DMS114 treated with DMSO at 0.1 percent for 48 hours (cell line): Measurements from ENCODE around the gene BRMS1.
"Not testable (repeated sequence)": the region's sequence is repeated elsewhere in the genome, so short reads cannot be mapped to it uniquely, and the experiment has no call there.

Experiments used
- DNase-seq: peaks from one replicate; lab custom pipeline; 2025; ENCODE audit not compliant: unreplicated experiment; lab: John Stamatoyannopoulos, UW

The BRMS1 gene

DNA sequence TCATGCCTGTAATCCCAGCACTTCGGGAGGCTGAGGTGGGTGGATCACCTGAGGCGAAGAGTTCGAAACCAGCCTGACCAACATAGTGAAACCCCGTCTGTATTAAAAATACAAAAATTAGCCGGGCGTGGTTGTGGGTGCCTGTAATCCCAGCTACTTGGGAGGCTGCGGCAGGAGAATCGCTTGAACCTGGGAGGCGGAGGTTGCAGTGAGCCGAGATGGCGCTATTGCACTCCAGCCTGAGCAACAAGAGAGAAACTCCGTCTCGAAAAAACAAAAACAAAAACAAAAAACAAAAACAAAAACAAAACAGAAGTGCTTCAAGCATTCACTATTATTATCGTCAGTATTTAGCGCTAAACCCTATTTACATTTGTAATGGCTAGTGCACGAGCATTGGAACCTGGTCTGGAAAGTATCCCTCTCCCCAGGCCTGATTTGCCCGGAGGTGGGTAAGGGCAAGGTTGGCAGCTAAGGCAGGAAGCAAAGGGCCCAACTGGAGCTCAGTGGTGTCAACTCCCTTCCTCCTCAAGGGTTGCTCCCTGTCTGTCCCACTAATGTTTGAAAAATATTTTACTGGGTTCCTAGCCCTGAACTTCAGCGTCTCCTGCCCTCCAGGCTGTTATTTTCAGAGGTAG lies 34.0 kb downstream of the BRMS1 start:
- DNase-seq: not testable (repeated sequence)

DNA sequence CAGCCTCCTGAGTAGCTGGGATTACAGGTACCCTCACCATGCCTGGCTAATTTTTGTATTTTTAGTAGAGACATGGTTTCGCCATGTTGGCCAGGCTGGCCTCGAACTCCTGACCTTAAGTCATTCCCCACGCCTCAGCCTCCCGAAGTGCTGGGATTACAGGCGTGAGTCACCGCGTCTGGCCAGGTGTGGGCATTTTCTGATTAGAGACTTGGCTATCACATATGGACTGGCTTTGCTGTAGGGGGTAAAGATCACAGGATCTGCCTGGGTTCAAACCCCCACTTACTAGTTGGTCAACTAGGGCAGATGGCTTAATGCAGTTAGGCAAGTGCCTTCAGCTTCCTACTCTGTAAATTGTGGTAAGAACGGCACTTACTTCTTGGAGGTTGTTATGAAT lies 34.6 kb downstream of the BRMS1 start:
- DNase-seq: no peak

DNA sequence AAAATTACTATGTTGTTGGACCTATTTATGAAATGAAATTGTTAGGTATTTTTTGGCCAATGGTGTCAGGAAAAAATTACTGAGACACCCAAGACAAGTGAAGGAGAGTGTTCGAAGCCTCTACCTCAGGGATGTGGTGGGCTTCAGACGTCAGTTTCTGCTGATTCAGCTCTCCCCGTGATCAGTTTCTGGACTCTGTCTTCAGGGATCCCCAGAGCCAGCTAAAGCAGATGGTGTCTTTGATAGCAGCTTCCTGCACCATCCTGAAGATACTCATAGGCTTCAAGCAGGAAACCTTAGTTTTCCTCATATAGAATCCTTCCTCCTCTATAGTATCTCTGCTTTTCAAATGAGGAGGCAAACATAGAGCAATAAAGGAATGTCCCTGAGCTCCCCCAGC lies 35.4 kb downstream of the BRMS1 start:
- no peak for DNase-seq

DNA sequence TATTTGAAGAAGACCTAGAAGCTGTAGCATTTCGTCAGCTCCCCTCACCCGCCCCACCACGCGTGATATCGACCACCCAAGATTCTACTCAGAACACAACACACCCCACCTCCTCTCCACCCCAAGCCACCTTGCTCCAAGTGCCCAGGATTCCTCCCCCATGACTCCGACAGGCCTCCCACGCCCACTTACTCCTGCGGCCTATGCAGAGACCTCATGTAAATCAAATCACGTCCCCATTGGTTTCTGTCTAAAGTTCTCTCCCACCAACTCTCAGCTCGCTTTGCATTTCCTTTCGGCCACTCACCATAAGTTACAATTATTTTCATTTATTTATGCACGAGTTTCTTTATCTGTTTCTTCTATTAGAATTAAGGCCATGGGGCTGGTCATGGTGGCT lies 42.2 kb downstream of the BRMS1 start:
- no peak for DNase-seq

DNA sequence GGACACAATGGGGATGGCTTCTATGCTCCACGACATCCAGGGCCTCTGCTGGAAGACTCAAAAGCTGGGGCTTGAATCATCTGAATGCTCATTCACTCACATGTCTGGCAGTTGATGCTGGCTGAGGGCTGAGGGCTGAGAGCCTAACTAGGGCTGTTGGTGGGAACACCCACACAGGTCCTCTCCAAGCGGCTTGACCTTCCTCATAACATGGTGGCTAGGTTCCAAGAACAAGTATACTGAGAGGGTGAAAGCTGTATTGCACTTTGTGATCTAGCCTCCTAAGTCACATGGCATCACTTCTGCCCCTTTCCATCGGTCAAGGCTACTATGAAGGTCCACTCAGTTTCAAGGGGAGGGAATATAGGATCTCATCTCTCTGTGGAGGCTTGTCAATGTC lies 45.7 kb downstream of the BRMS1 start:
- DNase-seq: no peak

DNA sequence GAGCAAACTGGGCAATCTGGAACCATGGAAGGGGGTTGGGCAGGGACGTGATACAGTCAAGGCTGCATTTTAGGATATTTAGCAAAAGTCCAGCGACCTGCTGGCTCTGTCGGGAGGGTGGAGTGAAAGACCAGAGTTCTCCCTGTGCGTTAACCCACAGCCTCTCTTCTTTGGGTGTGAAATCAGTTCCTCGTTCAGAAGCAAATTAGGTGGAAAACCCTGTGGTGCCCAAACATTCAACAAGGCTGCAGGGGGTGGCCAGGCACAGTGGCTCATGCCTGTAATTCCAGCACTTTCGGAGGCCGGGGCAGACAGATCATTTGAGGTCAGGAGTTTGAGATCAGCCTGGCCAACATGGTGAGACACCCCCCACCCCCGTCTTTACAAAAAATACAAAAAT lies 47.3 kb downstream of the BRMS1 start:
- no peak for DNase-seq

DNA sequence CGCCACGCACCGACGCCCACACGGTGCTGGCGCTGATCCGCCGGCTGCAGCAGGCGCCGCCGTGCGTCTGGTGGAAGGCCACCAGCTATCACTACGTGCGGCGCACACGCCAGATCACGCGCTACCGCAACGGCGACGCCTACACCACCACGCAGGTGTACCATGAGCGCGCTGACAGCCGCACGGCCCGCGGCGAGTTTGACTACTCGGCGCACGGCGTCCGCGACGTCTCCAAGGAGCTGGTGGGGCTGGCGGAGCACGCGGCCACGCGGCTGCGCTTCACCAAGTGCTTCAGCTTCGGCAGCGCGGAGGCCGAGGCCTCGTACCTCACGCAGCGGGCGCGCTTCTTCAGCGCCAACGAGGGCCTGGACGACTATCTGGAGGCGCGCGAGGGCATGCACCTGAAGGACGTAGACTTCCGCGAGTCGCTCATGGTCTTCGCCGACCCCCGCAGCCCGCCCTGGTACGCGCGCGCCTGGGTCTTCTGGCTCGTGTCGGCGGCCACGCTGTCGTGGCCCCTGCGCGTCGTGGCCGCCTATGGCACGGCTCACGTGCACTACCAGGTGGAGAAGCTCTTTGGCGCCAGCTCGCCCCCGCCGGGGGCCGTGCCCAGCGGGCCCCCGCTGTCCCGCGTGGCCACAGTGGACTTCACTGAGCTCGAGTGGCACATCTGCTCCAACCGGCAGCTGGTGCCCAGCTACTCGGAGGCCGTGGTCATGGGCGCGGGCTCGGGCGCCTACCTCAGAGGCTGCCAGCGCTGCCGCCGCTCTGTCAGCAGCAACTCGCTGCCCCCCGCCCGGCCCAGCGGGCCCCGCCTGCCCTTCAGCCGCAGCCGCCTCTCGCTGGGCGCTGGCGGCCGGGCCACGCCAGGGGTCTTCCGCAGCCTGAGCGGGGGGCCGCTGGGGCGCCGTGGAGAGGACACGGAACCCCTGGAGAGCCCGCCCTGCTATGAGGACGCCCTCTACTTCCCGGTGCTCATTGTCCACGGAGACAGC lies 50.0 kb downstream of the BRMS1 start:
- DNase-seq: no peak

DNA sequence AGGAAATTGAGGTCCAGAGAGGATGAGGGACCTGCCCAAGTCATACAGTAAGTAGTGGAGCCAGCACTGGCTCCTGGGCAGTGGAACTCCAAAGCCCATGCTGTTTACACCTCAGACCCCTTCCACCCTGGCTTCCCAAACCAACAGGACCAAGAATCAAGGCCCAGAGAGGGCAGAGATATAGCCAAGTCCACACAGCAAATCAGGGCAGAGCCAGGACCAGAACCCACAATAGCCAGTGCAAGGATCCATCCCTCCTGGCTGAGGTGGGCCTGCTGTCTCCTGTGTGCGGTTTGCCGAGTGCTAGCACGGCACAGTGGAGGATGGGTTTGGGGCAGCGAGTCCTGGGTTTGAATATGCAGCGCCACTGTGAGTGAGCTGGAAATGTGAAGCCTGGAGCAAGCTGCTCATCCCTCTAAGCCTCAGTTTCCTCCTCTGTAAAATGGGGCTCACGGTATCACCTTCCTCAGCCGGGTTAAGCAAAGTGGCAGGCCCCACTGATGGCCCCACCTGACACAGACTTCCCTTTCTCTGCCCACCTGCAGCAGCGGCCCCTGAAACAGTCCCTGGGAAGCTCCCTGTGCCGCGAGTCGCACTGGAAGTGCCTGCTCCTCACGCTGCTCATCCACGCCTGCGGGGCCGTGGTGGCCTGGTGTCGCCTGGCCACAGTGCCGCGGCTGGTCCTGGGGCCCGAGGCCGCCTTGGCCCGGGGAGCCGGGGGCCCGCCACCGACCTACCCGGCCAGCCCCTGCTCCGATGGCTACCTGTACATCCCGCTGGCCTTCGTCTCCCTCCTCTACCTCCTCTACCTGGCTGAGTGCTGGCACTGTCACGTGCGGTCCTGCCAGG lies 50.9 kb downstream of the BRMS1 start:
- DNase-seq: no peak

DNA sequence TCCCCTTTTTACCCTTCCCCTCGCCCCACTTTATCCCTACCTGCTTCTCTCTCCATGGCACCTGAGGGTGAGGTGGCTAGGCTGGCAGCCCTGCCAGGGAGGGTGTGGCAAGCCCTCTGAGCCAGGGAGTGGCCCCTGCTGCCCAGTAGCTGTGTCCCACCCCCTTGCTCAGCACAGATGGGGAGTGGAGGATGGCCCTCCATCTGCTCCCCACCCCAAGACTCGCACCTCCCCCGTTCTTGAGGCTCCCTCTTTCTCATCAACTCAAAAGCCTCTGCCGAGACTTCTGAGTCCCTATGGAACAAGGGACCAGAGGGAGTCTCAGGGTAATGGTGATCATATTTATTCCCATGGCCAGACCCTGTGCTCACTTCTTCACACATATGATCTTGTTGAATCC lies 51.6 kb downstream of the BRMS1 start:
- DNase-seq: no peak

DNA sequence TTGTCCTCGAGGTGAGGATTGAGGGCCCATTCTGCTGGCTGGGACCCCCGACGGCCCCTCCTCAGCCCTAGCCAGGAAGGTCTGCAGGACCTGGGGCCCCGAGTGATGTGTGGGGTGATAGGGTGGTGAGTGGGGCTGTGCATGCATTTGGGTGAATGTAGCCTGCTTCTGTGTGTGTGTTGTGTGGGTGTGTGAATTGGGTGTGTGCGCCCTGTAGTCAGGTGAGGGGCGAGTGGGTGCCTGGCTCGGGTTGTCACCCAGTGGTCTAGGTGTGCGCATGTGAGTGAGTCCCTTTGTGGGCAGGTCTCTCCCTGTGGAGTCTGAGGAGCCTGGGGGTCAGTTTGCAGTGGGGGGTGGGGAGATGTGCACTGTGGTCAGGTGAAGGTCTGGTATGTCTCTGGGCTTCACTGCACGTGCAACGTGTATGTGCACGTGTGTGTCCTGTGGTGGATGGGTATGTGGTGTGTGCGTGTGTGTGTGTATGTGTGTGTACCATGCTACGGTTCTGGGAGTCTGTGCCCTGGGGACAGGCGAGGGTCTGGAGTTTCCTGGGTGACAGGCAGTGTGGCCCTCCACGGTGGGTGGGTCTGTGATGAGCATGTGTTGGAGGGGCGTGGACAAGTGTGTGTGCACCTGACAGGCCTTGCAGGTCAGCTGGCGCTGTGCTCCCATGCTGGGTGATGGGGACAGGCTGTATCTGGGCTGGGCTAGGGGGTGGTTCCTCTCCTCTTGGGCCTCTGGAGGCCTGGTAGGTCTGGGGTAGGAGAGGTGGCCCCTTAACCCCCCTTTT lies 52.2 kb downstream of the BRMS1 start:
- no peak for DNase-seq

DNA sequence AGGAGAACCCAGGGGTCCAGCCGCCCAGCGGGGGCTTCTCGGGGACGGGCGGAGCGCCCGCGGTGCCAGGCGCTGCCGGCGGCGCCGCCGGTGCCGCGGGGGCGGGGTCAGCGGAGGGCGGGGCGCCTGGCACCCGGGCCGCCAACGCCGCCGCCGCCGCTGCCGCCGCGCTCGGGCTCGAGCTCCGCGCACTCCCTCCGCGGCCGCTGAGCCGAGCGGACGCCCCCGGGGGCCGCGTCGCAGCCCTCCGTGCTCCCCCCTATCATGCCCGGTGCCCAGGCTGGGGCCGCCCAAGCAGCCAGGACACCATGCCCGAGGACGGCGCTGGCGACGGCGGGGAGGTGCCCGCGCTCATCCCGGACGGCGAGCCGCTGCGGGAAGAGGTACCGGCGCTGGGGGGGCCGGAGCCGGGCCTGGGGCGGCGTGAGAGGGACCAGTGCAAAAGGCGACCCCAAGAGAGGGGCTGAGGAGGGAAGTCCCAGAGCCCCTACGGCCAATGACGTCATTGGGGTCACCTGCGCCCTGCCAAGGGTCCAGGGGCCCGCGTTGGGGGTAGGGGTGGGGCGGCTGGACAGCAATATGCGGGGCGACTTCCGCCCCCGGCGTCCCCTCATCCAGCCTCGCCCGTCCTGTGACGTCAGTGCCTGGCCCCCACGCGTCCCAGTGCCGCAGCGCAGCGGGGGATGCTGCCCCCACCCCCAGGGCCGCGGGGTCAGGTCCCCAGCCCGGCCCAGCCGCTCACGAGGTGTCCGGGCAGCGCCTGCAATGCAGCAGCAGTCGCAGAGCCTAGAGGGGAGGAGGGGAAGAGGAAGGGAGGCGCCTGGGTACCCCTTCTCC lies 53.0 kb downstream of the BRMS1 start, which contains the start of gene TMEM151A:
Gene TMEM151A, plus strand, starts transcription at position 189 of the 837 bp plus-strand sequence. Its CDS starts 120 bp downstream, at position 309.
- no peak for DNase-seq

DNA sequence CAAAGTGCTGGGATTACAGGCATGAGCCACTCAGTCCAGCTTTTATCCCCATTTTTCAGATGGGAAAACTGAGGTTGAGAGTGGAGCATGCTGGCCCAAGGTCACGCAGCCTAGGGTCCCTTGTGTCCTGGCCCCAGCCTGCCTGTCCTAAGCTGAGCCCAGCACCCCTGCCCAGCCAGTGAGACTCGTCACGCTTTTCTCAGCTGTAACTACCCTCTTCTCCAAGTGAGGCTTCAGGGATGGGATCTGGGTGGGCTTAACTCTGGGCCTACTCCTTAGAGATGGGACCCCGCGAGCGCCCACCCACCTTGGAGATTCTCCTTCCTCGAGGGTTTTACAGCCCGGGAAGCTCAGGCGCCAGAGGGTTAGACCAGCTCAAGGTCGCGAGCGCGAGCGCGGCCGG lies 53.6 kb downstream of the BRMS1 start:
- no peak for DNase-seq

DNA sequence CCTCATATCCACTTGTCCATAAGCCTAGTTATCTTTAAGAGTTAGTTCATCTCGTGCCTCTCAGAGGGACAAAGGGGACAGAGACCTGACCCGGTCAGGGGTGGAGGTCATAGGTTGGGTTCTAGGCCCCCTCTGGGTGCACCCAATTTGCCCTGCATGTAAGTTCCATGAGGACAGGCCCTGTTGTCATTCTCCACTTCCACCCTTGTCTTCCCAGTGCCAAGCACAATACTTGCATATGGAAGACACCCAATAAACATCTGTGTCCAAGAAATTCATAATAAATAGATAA lies 54.6 kb downstream of the BRMS1 start:
- DNase-seq: no peak

DNA sequence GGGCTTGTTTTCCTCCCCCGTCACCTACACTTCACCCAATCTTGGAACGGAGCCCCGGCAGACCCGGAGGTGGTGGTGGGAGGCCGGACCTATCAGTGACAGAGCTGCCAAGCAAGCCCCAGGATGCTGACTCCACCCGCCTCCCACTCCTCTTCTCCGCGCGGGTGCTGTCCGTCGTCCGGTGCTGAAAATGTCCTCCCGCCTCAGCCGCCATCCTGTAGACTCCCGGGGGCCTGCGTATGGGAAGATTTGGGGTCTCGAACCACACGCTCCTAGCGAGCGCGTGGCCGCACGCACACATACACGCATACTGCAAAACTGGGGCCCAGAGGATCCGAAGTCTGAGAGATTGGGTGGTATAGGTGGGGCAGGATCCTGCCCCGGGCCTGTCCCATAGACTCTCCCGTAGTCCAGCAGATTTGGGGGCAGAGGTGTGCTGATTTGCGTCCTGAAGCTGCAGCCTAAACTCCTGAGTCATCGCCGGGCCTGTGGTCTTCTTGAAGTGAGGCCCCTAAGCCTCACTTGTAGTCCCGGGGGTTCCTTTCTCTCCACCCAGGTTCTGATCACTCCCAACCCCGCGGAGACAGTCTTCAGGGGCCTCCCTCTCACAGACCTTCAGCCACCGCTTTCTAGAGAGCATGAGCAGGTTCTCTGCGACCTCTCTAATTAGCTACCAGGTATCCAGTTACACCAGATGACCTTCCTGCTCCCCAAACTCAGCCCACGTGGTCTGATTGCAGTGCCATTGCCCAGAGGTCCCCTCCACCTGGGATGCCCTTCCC lies 55.2 kb downstream of the BRMS1 start:
- DNase-seq: no peak

DNA sequence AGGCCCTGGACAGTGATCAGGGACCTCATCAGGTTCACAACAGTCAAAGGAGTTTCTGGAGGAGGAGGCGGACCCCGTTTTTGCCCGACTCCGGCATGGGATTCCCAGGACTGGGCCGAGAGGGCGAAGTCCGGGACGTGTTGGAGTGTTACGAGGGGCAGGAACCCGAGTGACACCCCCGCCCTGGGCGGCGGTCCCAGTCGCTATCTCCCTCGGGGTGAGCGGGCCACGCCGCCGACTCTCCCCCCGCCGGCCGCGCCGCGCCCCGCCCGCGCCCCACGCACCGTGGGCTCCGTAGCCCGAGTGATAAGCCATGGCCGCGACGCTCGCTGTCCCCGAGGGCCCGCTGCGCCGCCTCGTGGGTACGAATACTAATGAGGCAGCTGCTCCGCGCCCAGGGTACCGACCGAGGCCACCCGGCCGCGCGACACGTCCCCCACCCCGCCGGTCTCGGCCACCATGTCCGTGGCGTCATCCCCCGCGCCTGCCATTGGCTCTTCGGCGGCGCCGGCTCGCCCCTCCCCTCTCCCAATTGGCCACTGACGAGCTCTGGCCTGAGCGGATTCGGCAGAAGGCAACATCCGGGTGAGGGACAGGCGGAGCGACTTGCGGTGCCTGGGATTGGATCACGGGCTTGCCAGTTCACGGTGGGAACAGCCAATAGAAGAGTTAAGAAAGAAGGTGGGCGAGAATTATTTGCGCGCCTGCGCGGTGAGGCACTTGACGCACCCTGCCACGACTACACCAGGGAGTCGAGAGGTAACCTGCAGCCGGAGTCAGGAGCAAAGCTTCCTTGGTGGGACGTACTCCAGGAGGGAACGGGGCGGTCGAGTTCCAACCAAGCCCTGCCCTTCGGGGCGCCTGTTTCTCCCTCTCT lies 56.0 kb downstream of the BRMS1 start, which contains the start of gene YIF1A:
Gene YIF1A, minus strand, starts transcription at position 473 of the 877 bp plus-strand sequence. Its CDS starts 158 bp downstream, at position 315.
- peak; percentile 99 for DNase-seq

DNA sequence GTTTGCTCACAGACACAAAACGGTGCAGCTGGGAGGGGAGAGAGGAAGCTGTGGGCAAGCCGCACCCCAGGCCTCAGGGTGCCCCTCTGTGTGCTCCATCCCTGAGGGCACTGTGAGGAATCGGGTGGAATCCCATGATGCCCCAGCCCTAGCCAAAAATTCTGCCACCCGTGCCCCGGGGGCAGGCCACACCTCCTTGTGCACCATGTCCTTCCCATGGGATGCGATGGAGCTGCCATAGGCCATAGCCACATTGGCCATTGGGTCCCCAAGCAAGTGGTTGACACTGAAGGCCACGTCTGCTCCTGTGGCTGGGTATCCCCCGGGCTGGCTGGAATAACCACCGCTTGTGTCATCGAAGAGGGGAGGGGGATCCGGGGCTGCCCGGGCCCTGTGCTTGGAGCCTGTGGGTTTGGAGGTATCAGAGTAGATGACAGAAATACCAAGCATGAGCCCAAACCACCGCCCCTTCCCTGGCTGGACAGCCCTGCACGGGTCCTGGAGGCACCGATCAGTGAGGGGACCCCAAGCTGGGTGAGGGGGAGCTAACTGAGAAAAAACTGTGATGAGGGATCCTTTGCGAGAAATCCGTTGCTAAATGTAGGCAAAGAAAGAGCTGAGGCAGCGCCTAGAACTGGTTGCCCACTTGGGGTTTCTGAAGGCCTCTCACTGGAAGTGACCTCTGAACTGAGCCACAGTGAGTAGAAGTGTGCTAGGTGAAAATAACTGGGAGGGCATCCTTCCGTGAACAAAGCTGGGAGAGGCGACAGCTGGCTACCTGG lies 56.8 kb downstream of the BRMS1 start:
- DNase-seq: no peak
